Measurements from ENCODE around the gene TMC5. TPM values are rescaled to one million over a fixed set of nuclear protein-coding genes. Genes with fewer than 3 reads are reported as not detected.

TMC5 gene
- total and polyA plus RNA-seq, 4 donors, result 0.50 to 1.2 (median 0.83) TPM

GRCh38 chr16:19430345-19430744, 12.7 kb downstream of the TMC5 start:
- no peak for DNase-seq (ENCODE audit: low spot score)
- H3K4me1 ChIP-seq (ENCODE audit: control insufficient read depth in 4 of 4, insufficient read depth in 4 of 4, low read length in 3 of 4), result peaks cover 4 to 7% (median 5%) of the 10 kb centered on the region in 4 donors
- no peak overlapping the region for H3K9ac ChIP-seq (ENCODE audit: low read depth in 1 of 2, low read length in 2 of 2)
- WGBS, result 92% methylated on average over 3 of the region's 3 CpGs
- no peak for TF ChIP-seq TAF1 (conservative IDR thresholded peaks at IDR 0.05)
- no peak for TF ChIP-seq REST (IDR thresholded peaks at IDR 0.05)
- no peak for TF ChIP-seq JUND (IDR thresholded peaks at IDR 0.05)
- TF ChIP-seq GABPA (IDR thresholded peaks at IDR 0.05 in 1 of 2, conservative IDR thresholded peaks at IDR 0.05 in 1 of 2), result no peak
- TF ChIP-seq YY1 (IDR thresholded peaks at IDR 0.05), result no peak
- TF ChIP-seq, protein P1, sequence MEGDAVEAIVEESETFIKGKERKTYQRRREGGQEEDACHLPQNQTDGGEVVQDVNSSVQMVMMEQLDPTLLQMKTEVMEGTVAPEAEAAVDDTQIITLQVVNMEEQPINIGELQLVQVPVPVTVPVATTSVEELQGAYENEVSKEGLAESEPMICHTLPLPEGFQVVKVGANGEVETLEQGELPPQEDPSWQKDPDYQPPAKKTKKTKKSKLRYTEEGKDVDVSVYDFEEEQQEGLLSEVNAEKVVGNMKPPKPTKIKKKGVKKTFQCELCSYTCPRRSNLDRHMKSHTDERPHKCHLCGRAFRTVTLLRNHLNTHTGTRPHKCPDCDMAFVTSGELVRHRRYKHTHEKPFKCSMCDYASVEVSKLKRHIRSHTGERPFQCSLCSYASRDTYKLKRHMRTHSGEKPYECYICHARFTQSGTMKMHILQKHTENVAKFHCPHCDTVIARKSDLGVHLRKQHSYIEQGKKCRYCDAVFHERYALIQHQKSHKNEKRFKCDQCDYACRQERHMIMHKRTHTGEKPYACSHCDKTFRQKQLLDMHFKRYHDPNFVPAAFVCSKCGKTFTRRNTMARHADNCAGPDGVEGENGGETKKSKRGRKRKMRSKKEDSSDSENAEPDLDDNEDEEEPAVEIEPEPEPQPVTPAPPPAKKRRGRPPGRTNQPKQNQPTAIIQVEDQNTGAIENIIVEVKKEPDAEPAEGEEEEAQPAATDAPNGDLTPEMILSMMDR (IDR thresholded peaks at IDR 0.05; ENCODE audit: low read depth, low read length, missing input control), result no peak
- TF ChIP-seq SP1 (IDR thresholded peaks at IDR 0.05), result no peak
- TF ChIP-seq MAX (IDR thresholded peaks at IDR 0.05), result no peak
- no peak overlapping the region for H3K27ac ChIP-seq (ENCODE audit: low read depth in 1 of 2, low read length in 2 of 2)
- H3K27me3 ChIP-seq (ENCODE audit: control insufficient read depth in 4 of 4, insufficient read depth in 4 of 4, low read length in 3 of 4), result no peaks in the 10 kb centered on the region
- no peaks in the 10 kb centered on the region for H3K9me3 ChIP-seq (ENCODE audit: control insufficient read depth in 4 of 4, low read length in 3 of 4)
- no peak overlapping the region for H3K4me3 ChIP-seq (ENCODE audit: low read depth in 1 of 3, low read length in 3 of 3)
- no peaks in the 10 kb centered on the region for H3K36me3 ChIP-seq (ENCODE audit: control insufficient read depth in 4 of 4, insufficient read depth in 3 of 4, low read depth in 1 of 4, low read length in 3 of 4)

DNA sequence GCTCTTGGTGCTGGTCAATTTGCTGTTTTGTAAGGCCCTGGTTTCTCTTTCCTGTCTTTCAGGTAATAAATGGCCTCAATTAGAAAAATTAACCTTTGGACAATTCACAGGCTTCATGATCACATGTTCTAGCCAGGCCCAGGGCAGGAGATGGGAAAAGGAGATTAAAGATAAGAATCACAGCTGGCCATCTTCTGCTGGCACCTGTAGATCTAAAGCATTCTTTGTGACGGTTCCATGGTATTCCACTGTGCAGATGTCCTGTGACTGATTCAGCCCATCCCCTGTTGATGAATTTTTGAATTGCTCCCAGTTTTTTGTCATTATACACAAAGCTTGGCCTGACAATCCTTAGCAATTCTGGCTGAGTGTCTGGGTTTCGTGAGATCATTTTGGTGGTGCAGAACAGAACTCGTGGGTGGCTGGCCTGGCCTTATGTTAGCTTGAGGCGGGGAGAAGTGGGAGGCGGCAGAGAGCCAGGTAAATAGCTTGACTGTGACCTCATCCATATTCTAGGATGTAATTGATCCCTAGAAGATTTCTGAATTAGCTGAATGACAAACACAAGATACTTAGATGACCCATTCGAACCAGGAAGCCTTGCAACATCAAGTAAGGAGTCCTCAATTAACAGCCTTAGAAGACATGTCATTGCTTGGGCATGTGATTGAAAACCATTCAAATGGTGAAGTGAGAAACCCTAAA, 14.1 kb downstream of the TMC5 start:
- DNase-seq (ENCODE audit: low spot score), result no peak
- H3K9me3 ChIP-seq (ENCODE audit: control insufficient read depth in 4 of 4, low read length in 3 of 4), result no peaks in the 10 kb centered on the region
- no peak overlapping the region for H3K4me3 ChIP-seq (ENCODE audit: low read depth in 1 of 3, low read length in 3 of 3)
- no peaks in the 10 kb centered on the region for H3K27me3 ChIP-seq (ENCODE audit: control insufficient read depth in 4 of 4, insufficient read depth in 4 of 4, low read length in 3 of 4)
- 83% methylated on average over 6 of the region's 6 CpGs for WGBS
- H3K36me3 ChIP-seq (ENCODE audit: control insufficient read depth in 4 of 4, insufficient read depth in 3 of 4, low read depth in 1 of 4, low read length in 3 of 4), result no peaks in the 10 kb centered on the region
- H3K27ac ChIP-seq (ENCODE audit: low read depth in 1 of 2, low read length in 2 of 2), result no peak overlapping the region
- H3K4me1 ChIP-seq (ENCODE audit: control insufficient read depth in 4 of 4, insufficient read depth in 4 of 4, low read length in 3 of 4), result peaks cover 4 to 7% (median 5%) of the 10 kb centered on the region in 4 donors
- no peak overlapping the region for H3K9ac ChIP-seq (ENCODE audit: low read depth in 1 of 2, low read length in 2 of 2)
- TF ChIP-seq JUND (IDR thresholded peaks at IDR 0.05) (no peak), HNF4G (IDR thresholded peaks at IDR 0.05) (peak; percentile 20), HNF4A (conservative IDR thresholded peaks at IDR 0.05) (peak; percentile 13 to 47)
- TF ChIP-seq, protein P2, sequence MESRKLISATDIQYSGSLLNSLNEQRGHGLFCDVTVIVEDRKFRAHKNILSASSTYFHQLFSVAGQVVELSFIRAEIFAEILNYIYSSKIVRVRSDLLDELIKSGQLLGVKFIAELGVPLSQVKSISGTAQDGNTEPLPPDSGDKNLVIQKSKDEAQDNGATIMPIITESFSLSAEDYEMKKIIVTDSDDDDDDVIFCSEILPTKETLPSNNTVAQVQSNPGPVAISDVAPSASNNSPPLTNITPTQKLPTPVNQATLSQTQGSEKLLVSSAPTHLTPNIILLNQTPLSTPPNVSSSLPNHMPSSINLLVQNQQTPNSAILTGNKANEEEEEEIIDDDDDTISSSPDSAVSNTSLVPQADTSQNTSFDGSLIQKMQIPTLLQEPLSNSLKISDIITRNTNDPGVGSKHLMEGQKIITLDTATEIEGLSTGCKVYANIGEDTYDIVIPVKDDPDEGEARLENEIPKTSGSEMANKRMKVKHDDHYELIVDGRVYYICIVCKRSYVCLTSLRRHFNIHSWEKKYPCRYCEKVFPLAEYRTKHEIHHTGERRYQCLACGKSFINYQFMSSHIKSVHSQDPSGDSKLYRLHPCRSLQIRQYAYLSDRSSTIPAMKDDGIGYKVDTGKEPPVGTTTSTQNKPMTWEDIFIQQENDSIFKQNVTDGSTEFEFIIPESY (IDR thresholded peaks at IDR 0.05), result no peak

Measured in liver (tissue), 9 donors.